GM23338 (cell line): Measurements from ENCODE around the gene GP5. TPM values are rescaled to one million over a fixed set of nuclear protein-coding genes. Genes with fewer than 3 reads are reported as not detected.

Experiments used
- CREB1 ChIP-seq: fragments of 250-450 bp; sonication (Bioruptor Pico); IDR thresholded peaks from 2 replicates; pipeline ENCODE4 v1.5.0; 2020; ENCODE audit warnings: low read depth, mild to moderate bottlenecking, moderate library complexity
- EZH2phosphoT487 ChIP-seq: fragments of 200-600 bp; sonication (generic); IDR thresholded peaks from one replicate; pipeline ENCODE4 v1.8.1; 2018; ENCODE audit warnings: antibody characterized with exemption; ENCODE audit not compliant: unreplicated experiment
- NANOG ChIP-seq: IDR thresholded peaks from 2 replicates; pipeline ENCODE4 v1.6.1; 2016; ENCODE audit warnings: antibody characterized with exemption, borderline replicate concordance
- POLR2AphosphoS5 ChIP-seq: IDR thresholded peaks from 2 replicates; pipeline ENCODE4 v1.6.1; 2016; ENCODE audit warnings: antibody characterized with exemption, low read depth
- STAT1 ChIP-seq: IDR thresholded peaks from one replicate; pipeline ENCODE4 v1.6.1; 2016; ENCODE audit warnings: antibody characterized with exemption; ENCODE audit not compliant: unreplicated experiment
- ZNF114 ChIP-seq: fragments of 250-450 bp; sonication (Bioruptor Pico); IDR thresholded peaks from 2 replicates; pipeline ENCODE4 v1.5.0; 2020; ENCODE audit warnings: mild to moderate bottlenecking, moderate library complexity
- ZNF331 ChIP-seq: fragments of 250-450 bp; sonication (Bioruptor Pico); IDR thresholded peaks from 2 replicates; pipeline ENCODE4 v1.5.0; 2020; ENCODE audit warnings: low read depth, mild to moderate bottlenecking, moderate library complexity
- ZNF462 ChIP-seq: fragments of 250-450 bp; sonication (Bioruptor Pico); IDR thresholded peaks from 2 replicates; pipeline ENCODE4 v1.5.0; 2020; ENCODE audit warnings: mild to moderate bottlenecking, moderate library complexity
- polyA plus RNA-seq: library from polyadenylated mRNA; unstranded; fragments of >200 nt; fragmentation: Nextera tagmentation; extraction: Ambion mirVana; gene quantifications from 2 replicates; pipeline ENCODE4 v1.2.1, GENCODE V29; 2016
- total RNA-seq: library from RNA; depleted of rRNA; stranded (reverse); fragments of >200 nt; shearing (Covaris generic); gene quantifications from 2 replicates; pipeline ENCODE4 v1.2.3, GENCODE V29; 2014
- TF ChIP-seq, protein P1 (sequence below): IDR thresholded peaks from one replicate; pipeline ENCODE4 v1.6.1; 2018; ENCODE audit warnings: antibody characterized with exemption; ENCODE audit not compliant: unreplicated experiment

GP5 gene
- total and polyA plus RNA-seq, 2 experiments from 2014 or later = 0.07 to 0.15 TPM

- TF ChIP-seq ZNF462 (CRISPR knock-in tag) (no peak), ZNF114 (CRISPR knock-in tag) (no peak), CREB1 (CRISPR knock-in tag) (no peak), NANOG (no peak), ZNF331 (CRISPR knock-in tag) (no peak), POLR2AphosphoS5 (no peak), EZH2phosphoT487 (no peak), STAT1 (no peak)
- TF ChIP-seq, protein P1, sequence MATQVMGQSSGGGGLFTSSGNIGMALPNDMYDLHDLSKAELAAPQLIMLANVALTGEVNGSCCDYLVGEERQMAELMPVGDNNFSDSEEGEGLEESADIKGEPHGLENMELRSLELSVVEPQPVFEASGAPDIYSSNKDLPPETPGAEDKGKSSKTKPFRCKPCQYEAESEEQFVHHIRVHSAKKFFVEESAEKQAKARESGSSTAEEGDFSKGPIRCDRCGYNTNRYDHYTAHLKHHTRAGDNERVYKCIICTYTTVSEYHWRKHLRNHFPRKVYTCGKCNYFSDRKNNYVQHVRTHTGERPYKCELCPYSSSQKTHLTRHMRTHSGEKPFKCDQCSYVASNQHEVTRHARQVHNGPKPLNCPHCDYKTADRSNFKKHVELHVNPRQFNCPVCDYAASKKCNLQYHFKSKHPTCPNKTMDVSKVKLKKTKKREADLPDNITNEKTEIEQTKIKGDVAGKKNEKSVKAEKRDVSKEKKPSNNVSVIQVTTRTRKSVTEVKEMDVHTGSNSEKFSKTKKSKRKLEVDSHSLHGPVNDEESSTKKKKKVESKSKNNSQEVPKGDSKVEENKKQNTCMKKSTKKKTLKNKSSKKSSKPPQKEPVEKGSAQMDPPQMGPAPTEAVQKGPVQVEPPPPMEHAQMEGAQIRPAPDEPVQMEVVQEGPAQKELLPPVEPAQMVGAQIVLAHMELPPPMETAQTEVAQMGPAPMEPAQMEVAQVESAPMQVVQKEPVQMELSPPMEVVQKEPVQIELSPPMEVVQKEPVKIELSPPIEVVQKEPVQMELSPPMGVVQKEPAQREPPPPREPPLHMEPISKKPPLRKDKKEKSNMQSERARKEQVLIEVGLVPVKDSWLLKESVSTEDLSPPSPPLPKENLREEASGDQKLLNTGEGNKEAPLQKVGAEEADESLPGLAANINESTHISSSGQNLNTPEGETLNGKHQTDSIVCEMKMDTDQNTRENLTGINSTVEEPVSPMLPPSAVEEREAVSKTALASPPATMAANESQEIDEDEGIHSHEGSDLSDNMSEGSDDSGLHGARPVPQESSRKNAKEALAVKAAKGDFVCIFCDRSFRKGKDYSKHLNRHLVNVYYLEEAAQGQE = no peak
Observed at GRCh38 chr3:194357681-194358080, 41.4 kb downstream of the GP5 start (continued).
